ENCODE measurements around the gene MMP10.

The MMP10 gene

GRCh38 chr11:102724904-102725500 is 55.4 kb downstream of the MMP10 start, which contains the start of gene MMP8:
MMP8 (minus strand) TSS chr11:102724954; CDS start chr11:102724855, 99 bp downstream.
- no peak for DNase-seq

- DNase-seq = peak; percentile 39
Observed at GRCh38 chr11:102722821-102723220, 57.6 kb downstream of the MMP10 start.

Measured in hematopoietic multipotent progenitor cell treated with erythropoietin and hydrocortisone succinate and interleukin-3 and kit ligand, for 6 days (in vitro differentiated cells).